Astrocyte (in vitro differentiated cells and primary cell): ENCODE results near the gene TBX4. TPM values are rescaled to one million over a fixed set of nuclear protein-coding genes. Genes with fewer than 3 reads are reported as not detected.

ENCODE experiments used
- DNase-seq: peaks from one replicate; pipeline ENCODE4 v3.0.0-alpha.2; 2010; ENCODE audit warnings: low read depth
- FAIRE-seq: peaks from 2 replicates; lab custom pipeline; 2011; peaks lifted over from hg19 to GRCh38; lab: Jason Lieb, UNC
- H2AFZ ChIP-seq: 2 replicates; pipeline ENCODE4 v1.6.0; 2012; ENCODE audit warnings: low read depth, low read length, inconsistent platforms
- H3K27ac ChIP-seq: 2 replicates; pipeline ENCODE4 v1.5.1; 2011; ENCODE audit warnings: low read depth, low read length, inconsistent platforms
- H3K27me3 ChIP-seq: 2 replicates; pipeline ENCODE4 v1.6.0; 2011; ENCODE audit warnings: low read length, inconsistent platforms; ENCODE audit not compliant: insufficient read depth
- H3K36me3 ChIP-seq: 2 replicates; pipeline ENCODE4 v1.5.1; 2011; ENCODE audit warnings: low read length, inconsistent platforms; ENCODE audit not compliant: insufficient read depth
- H3K4me1 ChIP-seq: 2 replicates; pipeline ENCODE4 v1.5.1; 2011; ENCODE audit warnings: low read length, inconsistent platforms; ENCODE audit not compliant: insufficient read depth
- H3K4me2 ChIP-seq: 2 replicates; pipeline ENCODE4 v1.6.0; 2012; ENCODE audit warnings: low read length, inconsistent platforms
- H3K4me3 ChIP-seq: 2 replicates; pipeline ENCODE4 v1.5.1; 2011; ENCODE audit warnings: low read depth, mild to moderate bottlenecking, low read length, inconsistent platforms; ENCODE audit not compliant: insufficient read depth
- H3K79me2 ChIP-seq: 2 replicates; pipeline ENCODE4 v1.6.0; 2012; ENCODE audit warnings: mild to moderate bottlenecking, low read length, inconsistent platforms; ENCODE audit not compliant: insufficient read depth
- H3K9ac ChIP-seq: 2 replicates; pipeline ENCODE4 v1.6.0; 2012; ENCODE audit warnings: mild to moderate bottlenecking, low read length, inconsistent platforms
- H3K9me3 ChIP-seq: 2 replicates; pipeline ENCODE4 v1.5.1; 2012; ENCODE audit warnings: low read depth, mild to moderate bottlenecking, low read length, inconsistent platforms; ENCODE audit not compliant: insufficient read depth
- H4K20me1 ChIP-seq: 2 replicates; pipeline ENCODE4 v1.6.0; 2012; ENCODE audit warnings: low read length, inconsistent platforms; ENCODE audit not compliant: insufficient read depth
- H3K27ac Mint-ChIP-seq: one replicate; pipeline ENCODE4 v1.8.0; 2021; ENCODE audit warnings: mild to moderate bottlenecking, mixed read lengths; ENCODE audit not compliant: unreplicated experiment
- H3K27me3 Mint-ChIP-seq: one replicate; pipeline ENCODE4 v1.8.0; 2021; ENCODE audit warnings: low read depth, mixed read lengths; ENCODE audit not compliant: unreplicated experiment
- H3K36me3 Mint-ChIP-seq: one replicate; pipeline ENCODE4 v1.8.0; 2021; ENCODE audit warnings: low read depth, mixed read lengths; ENCODE audit not compliant: unreplicated experiment
- H3K4me1 Mint-ChIP-seq: one replicate; pipeline ENCODE4 v1.8.0; 2021; ENCODE audit warnings: low read depth, mixed read lengths; ENCODE audit not compliant: unreplicated experiment
- H3K4me3 Mint-ChIP-seq: one replicate; pipeline ENCODE4 v1.8.0; 2021; ENCODE audit warnings: mild to moderate bottlenecking, moderate library complexity, mixed read lengths; ENCODE audit not compliant: unreplicated experiment
- H3K9me3 Mint-ChIP-seq: one replicate; pipeline ENCODE4 v1.8.0; 2021; ENCODE audit warnings: mild to moderate bottlenecking, mixed read lengths; ENCODE audit not compliant: unreplicated experiment
- EZH2 ChIP-seq: IDR thresholded peaks from 2 replicates; pipeline ENCODE4 v1.6.1; 2012; ENCODE audit warnings: mild to moderate bottlenecking, low read length, inconsistent platforms; ENCODE audit not compliant: insufficient read depth
- total RNA-seq: library from RNA; stranded (reverse); gene quantifications from 2 replicates; pipeline ENCODE4 v1.2.1, GENCODE V29; 2021
- TF ChIP-seq, protein P1 (sequence below): IDR thresholded peaks from 2 replicates; pipeline ENCODE4 v1.5.1; 2011; ENCODE audit warnings: low read depth, mild to moderate bottlenecking, inconsistent platforms, low read length, moderate library complexity; ENCODE audit not compliant: insufficient read depth

Gene TBX4
- total RNA-seq, 1 donor from 2014 or later: 0.14 TPM

DNA sequence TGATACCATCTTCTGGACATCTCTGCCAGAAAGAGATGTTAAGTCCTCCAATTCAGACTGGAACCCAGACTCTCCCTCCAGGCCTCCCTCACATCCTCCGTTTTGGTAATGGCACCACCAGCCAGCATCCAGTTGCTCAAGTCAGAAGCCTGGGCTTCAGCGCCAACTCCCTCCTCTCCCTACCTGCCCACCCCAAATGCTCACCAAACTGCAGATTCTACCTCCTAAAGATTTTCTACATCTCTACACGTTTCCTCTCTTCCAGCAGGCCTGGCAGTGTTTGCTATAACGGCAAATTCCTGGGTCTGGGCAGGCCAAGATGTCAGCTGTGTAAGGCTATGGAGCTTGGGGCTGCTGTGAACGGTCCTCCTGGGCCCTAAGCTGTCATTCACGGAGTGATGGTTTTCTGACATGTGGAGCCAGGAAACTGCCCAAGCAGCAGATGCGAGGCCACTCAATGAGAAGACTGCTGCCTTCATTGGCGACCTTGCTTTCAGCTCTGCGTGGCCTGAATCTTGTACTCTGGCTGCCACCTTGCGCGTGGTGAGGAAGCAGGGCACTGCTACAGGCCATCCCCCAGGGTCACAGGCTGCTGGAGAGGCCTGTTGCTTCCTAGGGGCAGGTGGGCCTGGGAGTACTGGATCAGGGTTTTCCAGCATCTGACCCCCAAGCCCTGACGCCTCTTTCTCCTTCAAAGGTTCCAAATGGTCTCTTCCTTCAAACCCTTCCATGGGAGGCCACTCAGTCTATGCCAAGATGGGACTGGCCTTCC is 37.7 kb downstream of the TBX4 start:
- Histone ChIP-seq H3K9ac (no peak overlapping the region), H3K27ac (no peak overlapping the region), H3K4me2 (no peak overlapping the region), H3K4me1 (no peaks in the 10 kb centered on the region), H3K36me3 (no peaks in the 10 kb centered on the region), H3K9me3 (no peaks in the 10 kb centered on the region), H3K79me2 (no peaks in the 10 kb centered on the region), H2AFZ (no peak overlapping the region), H3K4me3 (no peak overlapping the region), H4K20me1 (no peaks in the 10 kb centered on the region), H3K27me3 (no peaks in the 10 kb centered on the region)
- no peaks in the 10 kb centered on the region for H3K9me3 Mint-ChIP-seq
- DNase-seq (no peak), FAIRE-seq (no peak)
- peaks cover 26% of the 10 kb centered on the region for H3K27me3 Mint-ChIP-seq
- H3K4me1 Mint-ChIP-seq: peaks cover 12% of the 10 kb centered on the region
- TF ChIP-seq, protein P1, sequence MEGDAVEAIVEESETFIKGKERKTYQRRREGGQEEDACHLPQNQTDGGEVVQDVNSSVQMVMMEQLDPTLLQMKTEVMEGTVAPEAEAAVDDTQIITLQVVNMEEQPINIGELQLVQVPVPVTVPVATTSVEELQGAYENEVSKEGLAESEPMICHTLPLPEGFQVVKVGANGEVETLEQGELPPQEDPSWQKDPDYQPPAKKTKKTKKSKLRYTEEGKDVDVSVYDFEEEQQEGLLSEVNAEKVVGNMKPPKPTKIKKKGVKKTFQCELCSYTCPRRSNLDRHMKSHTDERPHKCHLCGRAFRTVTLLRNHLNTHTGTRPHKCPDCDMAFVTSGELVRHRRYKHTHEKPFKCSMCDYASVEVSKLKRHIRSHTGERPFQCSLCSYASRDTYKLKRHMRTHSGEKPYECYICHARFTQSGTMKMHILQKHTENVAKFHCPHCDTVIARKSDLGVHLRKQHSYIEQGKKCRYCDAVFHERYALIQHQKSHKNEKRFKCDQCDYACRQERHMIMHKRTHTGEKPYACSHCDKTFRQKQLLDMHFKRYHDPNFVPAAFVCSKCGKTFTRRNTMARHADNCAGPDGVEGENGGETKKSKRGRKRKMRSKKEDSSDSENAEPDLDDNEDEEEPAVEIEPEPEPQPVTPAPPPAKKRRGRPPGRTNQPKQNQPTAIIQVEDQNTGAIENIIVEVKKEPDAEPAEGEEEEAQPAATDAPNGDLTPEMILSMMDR: no peak
- TF ChIP-seq EZH2: no peak
- H3K36me3 Mint-ChIP-seq: no peaks in the 10 kb centered on the region
- no peak overlapping the region for H3K27ac Mint-ChIP-seq
- H3K4me3 Mint-ChIP-seq: no peak overlapping the region

DNA sequence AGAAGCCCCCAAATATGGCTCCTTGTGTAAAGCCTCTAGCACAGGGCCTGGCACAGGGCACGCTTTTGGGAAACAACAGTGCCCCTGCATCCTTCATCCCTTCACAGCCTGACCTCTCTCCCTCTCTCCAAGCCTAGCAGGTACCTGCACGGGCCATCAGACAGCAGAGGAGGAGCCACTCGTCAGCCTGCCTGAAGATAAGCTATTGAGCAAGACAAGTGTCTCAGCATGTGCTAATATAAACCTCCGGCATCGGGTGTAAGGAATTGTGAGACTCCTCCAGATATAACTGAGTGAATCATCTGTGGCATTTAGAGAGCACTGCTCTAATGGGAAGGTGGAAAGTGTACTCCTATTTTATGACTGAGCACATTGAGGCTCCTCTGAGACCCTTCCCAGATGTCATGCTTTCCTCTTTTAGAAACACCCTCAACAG is 38.3 kb downstream of the TBX4 start:
- no peaks in the 10 kb centered on the region for H3K36me3 Mint-ChIP-seq
- Histone ChIP-seq H3K36me3 (no peaks in the 10 kb centered on the region), H3K4me3 (no peak overlapping the region), H3K9ac (no peak overlapping the region), H3K79me2 (no peaks in the 10 kb centered on the region), H3K27ac (no peak overlapping the region), H4K20me1 (no peaks in the 10 kb centered on the region), H2AFZ (no peak overlapping the region), H3K4me2 (no peak overlapping the region), H3K4me1 (peaks cover 2% of the 10 kb centered on the region), H3K9me3 (no peaks in the 10 kb centered on the region), H3K27me3 (no peaks in the 10 kb centered on the region)
- FAIRE-seq: no peak
- H3K9me3 Mint-ChIP-seq: no peaks in the 10 kb centered on the region
- H3K4me3 Mint-ChIP-seq: no peak overlapping the region
- DNase-seq: peak; percentile 73
- TF ChIP-seq, protein P1: no peak
- TF ChIP-seq EZH2: no peak
- peaks cover 14% of the 10 kb centered on the region for H3K4me1 Mint-ChIP-seq
- H3K27ac Mint-ChIP-seq: no peak overlapping the region
- H3K27me3 Mint-ChIP-seq: peaks cover 20% of the 10 kb centered on the region

DNA sequence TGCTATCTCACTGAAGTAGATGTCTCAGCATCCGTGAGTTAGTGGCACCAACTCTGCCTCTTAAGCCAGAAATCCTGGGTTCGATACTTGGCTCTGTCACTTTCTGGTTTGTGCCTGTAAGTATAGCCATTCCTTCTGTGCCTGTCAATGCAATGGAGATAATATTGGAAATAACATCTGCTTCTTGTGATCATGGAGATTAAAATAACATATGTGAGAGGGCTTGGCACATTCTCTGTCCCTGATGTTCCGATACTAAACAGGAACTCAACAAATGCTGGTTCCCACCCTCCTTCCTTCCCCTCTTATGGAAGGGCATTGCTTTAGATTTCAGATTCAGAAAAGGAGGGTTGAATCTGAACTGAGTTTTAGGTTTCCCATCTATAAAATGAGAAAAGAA is 39.8 kb downstream of the TBX4 start:
- H3K27me3 Mint-ChIP-seq: peaks cover 14% of the 10 kb centered on the region
- peaks cover 3% of the 10 kb centered on the region for H3K4me1 ChIP-seq
- no peak overlapping the region for H3K9ac ChIP-seq
- no peaks in the 10 kb centered on the region for H3K27me3 ChIP-seq
- H3K27ac Mint-ChIP-seq: no peak overlapping the region
- H3K79me2 ChIP-seq: no peaks in the 10 kb centered on the region
- FAIRE-seq: no peak
- H2AFZ ChIP-seq: no peak overlapping the region
- H3K9me3 ChIP-seq: no peaks in the 10 kb centered on the region
- no peaks in the 10 kb centered on the region for H4K20me1 ChIP-seq
- no peaks in the 10 kb centered on the region for H3K9me3 Mint-ChIP-seq
- no peak for DNase-seq
- H3K36me3 Mint-ChIP-seq: no peaks in the 10 kb centered on the region
- no peak overlapping the region for H3K4me2 ChIP-seq
- TF ChIP-seq EZH2: no peak
- TF ChIP-seq, protein P1: no peak
- no peak overlapping the region for H3K27ac ChIP-seq
- peaks cover 19% of the 10 kb centered on the region for H3K4me1 Mint-ChIP-seq
- no peak overlapping the region for H3K4me3 ChIP-seq
- no peaks in the 10 kb centered on the region for H3K36me3 ChIP-seq
- H3K4me3 Mint-ChIP-seq: no peak overlapping the region
